AG08396 (cell line): ENCODE data around the gene SETD6.

Experiments used
- DNase-seq: peaks from one replicate; pipeline ENCODE4 v3.0.0; 2012; ENCODE audit warnings: low spot score, mixed read lengths

The SETD6 gene

DNA sequence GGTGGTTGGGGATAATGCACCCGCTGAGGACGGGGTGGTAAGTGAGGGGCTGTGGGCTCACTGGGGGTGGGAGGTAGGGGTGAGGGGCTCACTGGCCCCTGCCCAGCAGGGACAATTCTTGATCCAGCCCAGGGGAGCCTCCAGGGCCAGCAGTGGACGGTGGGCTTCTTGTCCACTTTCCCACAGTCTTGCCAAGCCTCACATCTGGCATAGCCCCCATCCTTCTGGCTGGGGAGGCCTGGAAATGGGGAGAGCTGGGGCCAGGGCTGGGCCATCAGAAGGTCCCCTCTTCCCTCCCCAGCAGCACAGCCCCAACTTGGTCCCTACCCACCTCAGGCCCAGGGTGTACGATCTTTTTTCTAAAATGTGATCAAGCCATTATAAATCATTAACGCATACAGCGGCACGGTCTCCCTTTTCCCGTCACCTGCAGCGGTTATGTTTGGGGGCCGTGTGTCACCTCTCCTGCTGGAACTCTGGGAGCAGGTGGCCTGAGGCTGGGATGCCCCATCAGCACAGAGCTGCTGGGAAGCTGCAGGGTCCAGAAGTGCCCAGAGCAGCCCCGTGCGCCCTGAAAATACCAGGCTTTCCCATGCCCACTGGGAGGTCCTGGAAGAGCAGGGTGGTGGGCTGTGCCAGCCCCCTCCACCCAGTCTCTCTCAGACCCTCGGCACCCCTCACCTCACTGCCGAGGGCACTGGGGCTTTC, 7.2 kb upstream of the SETD6 start:
- DNase-seq, result no peak

DNA sequence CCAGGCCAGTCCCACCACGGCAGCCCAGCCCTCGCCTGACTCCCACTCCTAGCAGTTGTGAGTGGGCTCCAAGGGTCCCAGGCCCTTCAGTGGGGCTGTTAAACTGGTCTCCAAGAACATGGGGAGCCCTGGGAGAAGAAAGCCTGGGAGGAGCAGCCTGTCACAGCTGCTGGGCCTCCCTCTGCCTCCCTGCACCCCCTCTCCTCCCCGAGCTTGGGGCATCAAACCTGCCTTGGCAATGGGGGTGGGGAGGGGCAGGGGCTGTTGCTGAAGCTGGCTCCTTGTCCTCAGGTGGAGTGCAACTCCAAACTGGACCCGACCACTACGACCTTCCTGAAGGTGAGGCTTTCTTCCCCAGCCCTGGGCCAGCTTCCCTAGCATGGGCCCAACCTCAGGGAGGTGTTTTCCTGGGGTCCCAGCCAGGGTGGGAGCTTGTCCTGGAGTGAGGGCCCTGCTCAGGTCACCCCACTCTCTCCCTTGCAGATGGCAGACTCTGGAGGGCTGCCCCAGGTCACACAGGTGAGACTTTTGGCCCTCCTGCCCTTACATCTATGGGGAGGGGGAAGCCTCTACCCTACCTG, 6.6 kb upstream of the SETD6 start:
- DNase-seq, result no peak

DNA sequence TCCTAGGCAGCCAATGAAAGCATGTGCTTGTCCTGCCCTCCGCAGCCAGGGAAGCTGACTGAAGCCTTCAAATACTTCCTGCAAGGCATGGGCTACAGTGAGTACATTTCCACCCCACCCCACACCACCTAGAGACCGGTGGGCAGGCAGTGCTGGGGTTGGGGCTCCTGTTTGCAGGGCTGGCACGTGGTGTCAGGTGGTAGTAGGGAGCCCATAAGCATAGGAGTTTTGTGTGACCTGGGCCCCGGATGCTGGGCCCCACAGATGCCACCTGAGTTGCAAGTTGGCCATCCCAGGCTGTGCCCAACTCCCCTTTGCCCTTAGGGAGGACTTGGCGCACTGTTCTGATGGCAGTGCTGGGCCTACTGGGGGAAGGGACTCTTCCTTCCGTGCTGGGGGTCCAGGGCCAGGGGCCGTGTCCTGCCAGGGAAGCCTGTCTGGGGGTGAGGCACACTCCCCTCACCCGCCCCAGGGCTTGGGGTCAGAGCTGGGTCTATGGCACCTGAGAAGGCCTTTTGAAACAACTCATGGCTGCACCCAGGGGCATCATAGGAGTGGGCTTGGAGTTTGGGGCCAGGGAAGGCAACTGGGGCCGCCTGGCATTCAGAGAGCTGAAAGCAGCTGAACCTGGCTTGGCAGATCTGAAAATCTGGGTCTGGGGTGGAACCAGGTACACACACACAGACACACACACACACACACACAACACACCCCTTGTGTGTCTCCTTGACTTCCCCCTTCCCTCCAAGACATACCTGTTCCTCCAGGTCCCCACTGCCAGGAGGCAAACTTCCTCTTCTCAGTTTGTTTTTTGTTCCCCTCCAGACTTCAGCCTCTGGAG, 5.8 kb upstream of the SETD6 start:
- DNase-seq, result no peak

DNA sequence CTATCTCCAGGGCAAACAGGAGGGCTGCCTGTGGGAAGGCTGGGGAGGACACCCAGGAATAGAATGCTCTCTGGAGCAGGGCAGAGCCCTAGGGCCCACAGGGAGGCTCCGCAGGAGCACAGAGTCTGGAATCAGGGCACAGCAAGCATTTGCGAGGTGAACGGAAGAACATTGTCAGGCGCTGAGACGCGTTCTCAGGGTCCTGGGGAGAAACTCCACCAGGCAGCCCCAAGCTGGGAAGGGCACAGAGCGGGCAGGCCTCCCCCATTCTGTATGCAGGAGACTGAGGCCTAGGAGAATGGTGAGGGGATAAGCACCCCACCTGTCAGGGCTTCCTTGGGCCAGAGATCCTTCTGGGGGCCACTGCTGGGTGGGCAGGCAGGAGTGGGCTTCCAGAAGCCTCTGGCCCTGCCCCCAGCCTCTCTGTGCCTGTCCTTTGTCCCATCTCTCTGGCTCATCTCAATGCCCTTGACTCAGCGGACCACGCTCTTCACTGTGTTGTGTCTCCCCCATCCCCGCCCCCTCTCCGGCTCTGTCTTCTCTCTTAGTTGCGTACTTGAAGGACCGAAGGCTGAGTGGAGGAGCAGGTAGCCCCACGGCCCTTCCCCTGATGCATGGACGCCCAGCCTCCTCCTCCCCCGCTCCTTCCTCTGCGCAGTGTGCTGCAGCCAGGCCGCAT, 5.1 kb upstream of the SETD6 start:
- no peak for DNase-seq

DNA sequence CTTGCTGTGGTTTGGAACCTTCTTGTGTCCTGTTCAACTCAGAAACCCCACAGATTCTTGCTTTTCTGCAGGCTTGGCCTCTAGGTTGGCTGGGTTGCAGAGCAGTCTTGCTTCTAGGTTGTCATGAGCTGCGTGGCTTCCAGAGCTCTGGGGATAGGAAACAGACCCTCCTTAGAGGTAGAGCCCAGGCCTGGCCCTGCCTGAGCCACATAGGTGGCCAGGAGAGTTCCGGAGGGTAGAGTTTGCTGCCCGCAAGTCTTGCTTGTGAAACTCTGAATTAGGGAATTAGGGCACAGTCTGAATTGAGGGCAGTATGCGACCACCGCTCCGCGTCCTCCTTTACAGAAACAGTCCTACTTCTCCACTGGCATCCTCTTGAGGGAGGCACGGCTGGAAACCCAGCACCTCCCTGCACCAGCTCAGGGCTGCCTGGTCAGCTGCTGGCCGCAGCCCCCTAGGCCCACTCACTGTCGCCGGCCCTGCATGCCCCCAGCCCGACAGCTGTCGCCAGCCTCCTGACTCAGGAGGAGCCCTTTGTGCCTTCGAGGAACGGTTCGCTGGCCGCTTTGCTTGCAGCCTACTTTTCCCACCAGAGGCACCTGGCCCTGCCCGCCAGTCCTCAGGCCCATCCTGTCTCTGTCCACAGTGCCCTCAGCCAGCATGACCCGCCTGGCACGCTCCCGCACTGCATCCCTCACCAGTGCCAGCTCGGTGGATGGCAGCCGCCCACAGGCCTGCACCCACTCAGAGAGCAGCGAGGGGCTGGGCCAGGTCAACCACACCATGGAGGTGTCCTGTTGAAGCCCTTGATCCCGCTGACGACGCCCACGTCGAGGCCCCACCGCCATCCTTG, 4.3 kb upstream of the SETD6 start:
- DNase-seq, result no peak

DNA sequence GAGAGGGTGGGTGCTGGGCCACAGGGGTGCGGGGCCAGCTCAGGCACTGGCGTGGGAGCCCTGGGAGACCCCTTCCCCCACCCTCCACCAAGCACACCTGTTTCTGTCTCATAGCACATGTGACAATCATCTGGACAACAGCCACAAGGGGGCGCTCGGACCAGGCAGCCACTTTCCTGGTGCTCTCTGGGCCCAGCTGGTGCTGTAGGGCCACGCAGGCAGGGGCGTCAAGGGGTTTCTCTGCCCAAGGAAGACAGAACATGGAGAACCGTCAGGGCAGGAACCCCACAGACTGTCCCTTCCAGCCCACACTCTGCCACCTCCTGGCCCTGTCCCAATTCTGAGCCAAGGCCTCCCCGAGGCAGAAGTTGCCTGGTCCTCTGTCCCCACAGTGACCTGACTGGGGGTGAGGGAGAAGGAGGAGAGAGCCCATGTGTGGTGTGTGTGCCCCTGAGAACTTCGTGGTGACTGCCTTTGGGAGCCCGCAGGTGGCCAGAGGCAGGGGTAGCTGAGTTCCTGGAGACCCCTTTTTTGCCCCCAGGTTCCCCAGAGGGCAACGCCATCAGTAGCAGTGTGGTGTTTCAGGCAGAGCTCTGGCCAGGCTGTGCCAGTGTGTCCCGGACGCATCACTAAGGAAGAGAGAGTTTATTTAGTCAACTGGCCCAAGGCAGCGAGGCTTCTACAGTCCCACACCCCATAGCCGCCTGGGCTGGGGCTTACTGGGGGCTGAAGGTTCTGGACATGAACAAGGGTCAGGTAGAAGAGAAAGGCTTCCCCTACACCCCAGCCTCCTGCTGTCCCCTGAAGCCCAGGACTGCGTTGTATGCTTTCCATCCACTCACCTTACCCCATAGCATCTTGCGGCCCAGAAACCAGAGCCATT, 3.1 kb upstream of the SETD6 start:
- peak; percentile 70 for DNase-seq

DNA sequence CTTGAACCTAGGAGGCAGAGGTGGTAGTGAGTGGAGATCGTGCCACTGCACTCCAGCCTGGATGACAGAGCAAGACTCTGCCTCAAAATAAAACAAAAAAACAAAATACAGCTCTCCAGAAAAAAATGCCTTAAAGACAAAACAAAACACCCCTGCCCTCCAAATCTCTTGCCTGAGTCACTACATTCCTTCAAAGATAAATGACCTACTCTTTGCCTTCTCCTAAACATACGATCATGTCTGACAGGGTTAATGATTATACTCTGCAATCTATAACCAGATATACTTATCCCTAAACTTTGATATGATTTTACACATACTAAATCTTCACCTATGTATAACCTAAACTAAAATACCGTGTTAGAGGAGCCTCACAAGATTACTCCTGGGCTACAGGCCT, 1.4 kb upstream of the SETD6 start:
- DNase-seq, result no peak

DNA sequence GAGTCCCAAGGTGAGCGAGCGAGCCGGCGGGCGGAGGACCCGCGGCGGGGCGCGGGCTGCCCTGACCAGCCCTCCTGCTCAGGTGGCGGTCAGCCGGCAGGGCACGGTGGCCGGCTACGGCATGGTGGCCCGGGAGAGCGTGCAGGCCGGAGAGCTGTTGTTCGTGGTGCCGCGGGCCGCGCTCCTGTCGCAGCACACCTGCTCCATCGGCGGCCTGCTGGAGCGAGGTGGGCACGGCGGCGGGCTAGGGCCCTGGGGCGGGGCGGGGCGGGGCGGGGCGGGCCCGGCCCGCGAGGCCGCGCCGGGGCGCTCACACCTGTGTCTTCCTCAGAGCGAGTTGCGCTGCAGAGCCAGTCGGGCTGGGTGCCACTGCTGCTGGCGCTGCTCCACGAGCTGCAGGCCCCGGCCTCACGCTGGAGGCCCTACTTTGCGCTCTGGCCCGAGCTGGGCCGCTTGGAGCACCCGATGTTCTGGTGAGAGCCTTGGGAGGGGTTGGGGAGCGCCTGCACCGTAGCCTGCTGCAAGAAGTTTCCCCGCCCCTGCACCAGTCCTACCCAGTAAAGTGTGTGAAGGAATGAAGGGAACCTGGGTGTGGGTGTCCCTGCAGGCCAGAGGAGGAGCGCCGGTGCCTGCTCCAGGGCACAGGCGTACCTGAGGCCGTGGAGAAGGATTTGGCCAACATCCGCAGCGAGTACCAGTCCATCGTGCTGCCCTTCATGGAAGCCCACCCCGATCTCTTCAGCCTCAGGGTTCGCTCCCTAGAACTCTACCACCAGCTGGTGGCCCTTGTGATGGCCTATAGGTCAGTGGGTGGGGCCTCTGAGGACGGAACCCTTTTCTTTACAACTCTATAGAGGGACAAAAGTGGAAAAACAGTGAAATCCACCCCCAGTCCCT, 802 bp downstream of the SETD6 start:
- DNase-seq, result no peak

DNA sequence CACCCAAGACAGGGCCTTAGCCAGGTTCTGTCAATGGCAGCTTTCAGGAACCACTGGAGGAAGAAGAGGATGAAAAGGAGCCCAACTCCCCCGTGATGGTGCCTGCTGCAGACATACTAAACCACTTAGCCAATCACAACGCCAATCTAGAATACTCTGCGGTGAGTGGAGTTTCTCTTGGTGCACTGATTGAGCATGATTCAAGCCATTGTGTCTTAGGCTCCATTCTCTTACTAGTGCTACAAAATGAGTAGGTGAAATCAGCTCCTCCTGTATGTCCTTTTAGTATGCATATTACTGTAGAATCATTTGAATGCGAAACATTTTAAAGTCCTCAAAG, 1.4 kb downstream of the SETD6 start:
- no peak for DNase-seq

DNA sequence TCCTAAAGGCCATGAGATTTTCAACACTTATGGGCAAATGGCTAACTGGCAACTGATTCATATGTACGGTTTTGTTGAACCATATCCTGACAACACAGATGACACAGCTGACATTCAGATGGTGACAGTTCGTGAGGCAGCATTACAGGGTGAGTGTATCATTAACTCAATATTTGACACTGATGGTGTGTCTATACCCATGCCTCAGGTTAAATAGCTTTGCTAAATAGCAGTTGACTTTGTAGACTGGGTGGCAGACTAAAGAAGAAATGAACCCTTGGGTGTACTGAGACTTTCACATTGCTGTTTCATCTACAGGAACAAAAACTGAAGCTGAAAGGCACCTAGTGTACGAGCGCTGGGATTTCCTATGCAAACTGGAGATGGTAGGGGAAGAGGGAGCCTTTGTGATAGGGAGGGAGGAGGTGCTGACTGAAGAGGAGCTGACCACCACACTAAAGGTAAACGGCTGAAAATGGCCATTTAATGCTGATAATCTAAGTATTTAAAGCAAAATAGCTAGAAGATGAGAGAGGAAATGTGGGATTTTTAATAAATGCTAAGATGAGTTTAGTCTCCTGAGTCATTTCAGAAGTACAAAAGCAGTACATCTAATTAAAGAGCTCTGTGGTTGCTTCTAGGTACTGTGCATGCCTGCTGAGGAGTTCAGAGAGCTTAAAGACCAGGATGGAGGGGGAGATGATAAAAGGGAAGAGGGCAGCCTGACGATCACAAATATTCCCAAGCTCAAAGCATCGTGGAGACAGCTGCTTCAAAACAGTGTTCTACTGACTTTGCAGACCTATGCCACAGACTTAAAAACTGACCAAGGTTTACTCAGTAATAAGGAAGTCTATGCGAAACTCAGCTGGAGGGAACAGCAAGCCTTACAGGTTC, 3.0 kb downstream of the SETD6 start:
- DNase-seq, result no peak

DNA sequence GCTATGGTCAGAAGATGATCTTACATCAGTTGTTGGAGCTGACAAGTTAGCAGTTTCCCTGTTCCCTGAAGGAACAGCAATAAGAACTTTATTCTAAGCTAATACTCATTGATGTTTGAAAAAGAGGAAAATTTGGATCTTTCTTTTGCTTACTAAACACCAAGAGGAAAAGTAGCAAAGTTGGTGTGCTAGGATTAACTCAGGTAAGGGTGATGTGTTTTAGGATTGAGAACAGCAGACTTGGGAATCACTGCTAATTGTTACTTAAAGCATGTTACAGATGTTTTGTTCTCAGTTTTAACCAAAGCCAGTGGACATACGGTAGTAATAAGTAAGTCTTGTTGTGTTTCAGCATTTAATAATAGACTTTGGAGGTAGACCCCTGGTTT, 3.7 kb downstream of the SETD6 start:
- no peak for DNase-seq

DNA sequence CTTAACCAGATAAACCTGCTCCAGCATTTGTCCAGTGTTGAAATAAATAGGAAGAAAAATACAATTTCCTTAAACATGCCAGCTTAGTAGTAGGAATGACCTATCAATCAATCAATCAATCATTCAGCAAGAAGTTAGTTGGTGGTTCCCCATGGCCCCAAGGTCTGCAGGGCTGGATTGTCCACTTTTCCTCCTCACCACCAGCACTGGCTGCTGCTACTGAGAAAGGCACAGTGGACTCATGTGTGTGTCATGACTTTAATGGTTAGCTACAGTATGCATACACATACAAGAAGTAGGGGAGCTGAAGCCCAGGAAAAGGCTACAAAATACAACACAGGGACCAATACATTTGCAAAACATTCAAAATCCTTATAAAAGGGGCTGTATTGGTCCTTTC, 4.4 kb downstream of the SETD6 start:
- no peak for DNase-seq

DNA sequence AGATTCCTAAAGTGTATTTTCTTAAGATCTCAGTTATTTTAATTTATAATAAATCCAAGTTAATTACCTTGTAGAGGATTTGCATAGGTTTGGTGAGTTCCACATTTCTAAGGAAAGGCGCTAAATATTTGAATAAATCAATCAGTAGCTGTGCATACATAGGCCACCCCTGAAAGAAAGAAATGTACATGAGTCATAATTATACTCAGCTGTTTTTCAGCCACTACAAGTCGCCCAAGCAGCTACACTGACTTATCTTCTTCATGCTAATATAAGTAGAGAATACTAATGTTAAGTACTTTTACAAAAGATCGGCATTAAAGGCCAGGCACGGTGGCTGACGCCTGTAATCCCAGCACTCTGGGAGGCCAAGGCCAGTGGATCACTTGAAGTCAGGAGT, 14.9 kb downstream of the SETD6 start:
- DNase-seq, result no peak

DNA sequence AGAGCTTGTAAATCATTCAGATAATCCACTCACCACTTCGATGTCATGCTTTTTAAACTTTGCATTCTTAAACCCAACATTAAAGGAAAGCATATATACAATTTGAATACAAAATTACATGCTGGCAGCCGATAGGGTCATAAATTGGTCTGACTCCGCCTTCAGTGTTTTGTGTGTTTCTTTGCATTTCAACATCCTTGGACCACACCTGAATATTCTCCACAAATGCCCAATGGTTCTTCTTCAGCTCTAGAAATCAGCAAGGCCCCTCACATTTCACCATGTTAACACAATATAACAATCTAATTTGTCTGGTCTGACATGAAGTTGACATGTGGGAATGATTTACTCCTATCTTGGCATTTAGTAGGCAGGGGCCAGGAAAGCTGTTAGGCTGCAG, 17.1 kb downstream of the SETD6 start:
- no peak for DNase-seq

DNA sequence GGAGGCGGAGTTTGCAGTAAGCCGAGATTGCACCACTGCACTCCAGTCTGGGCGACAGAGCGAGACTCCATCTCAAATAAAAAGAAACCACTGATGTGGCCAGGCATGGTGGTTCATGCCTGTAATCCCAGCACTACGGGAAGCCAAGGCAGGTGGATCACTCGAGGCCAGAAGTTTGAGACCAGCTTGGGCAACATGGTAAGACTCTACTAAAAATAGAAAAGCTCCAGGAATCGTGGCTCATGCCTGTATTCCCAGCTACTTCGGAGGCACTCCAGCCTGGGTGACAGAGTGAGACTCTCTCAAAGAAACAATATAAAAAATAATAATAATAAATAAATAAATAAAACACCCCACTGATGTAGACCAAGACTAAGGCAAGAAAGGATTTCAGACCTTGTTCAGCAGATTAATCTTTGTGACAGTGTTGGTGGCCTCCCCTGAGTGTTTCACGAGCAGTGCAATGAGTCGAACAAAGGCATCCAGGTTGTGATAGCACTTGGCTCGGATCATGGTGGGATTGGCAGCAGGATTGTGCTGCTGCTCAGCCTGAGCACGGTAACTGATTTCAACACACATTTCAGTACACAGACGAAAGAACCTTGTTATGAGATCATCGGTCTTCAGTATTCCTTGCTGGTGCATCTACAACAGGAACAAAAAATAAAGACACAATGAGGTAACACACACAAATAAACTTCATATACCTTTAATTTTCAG, 18.6 kb downstream of the SETD6 start:
- DNase-seq, result no peak

DNA sequence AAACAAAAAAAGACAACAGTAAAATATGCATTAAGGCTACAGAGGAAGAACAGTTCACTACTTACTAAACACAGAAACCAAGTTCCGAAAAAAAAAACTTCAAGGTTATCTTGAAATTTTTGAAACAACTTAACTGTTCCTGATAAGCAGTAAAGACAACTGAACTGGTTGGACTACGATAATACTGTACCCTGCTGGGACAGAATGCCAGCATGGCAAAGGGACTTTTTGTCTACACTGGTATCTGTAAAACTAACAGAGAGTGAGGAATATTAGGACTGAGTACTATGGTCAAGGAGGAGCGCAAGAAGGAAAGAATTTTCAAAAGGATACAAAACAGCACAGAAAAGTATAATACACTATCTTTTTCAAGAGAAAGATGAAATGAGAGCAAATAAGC, 19.8 kb downstream of the SETD6 start:
- DNase-seq, result no peak

DNA sequence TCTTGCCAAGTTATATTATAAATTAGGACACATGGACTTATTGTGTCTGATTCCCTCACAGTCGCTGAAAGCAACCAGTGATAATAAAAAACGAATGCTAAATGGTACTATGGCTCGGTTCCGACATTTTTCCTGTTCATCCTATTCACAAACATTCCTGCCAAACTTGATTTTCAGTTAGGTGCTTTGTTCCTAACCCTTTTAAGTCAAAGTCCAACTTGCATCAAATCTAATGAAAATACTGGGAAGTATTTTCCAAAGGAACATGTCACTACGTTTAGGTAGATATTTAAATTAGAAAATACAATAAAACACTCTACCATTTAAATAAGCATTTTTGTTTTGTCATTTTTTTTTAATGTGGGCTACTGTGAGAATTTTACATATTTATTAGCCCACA, 21.0 kb downstream of the SETD6 start:
- no peak for DNase-seq
